Measurements from ENCODE around the gene NFX1. TPM values are rescaled to one million over a fixed set of nuclear protein-coding genes. Genes with fewer than 3 reads are reported as not detected.
A peak's percentile ranks its signal among the peaks of the same experiment; 100 is the strongest.

The NFX1 gene
- polyA plus RNA-seq, 3 donors = 4.3 to 26.3 (median 8.1) TPM

GRCh38 chr9:33366979-33367480, 76.7 kb downstream of the NFX1 start:
- no peak for TF ChIP-seq CTCF (IDR thresholded peaks at IDR 0.05)
- Mint-ChIP-seq H3K4me3 (no peak overlapping the region), H3K9me3 (no peaks in the 10 kb centered on the region), H3K4me1 (no peaks in the 10 kb centered on the region), H3K27me3 (ENCODE audit: low read depth in 3 of 3) (peaks cover 0 to 2% (median 0%) of the 10 kb centered on the region in 3 donors), H3K36me3 (peaks cover 84 to 94% of the 10 kb centered on the region in 2 donors), H3K27ac (peak overlapping the region in 1 of 7 donors; percentile 66)
- no peaks in the 10 kb centered on the region for H3K9me3 ChIP-seq (replicated peaks in 1 of 2; ENCODE audit: control insufficient read depth in 1 of 2, insufficient read depth in 1 of 2, low read length in 2 of 2)
- intact Hi-C loops (cut with micrococcal nuclease) = no loop called here
- no peak overlapping the region for H3K27ac ChIP-seq (ENCODE audit: low read depth in 1 of 2, low read length in 2 of 2)
- no peak overlapping the region for H3K4me3 ChIP-seq (replicated peaks in 1 of 3; ENCODE audit: low read depth in 2 of 3, low read length in 3 of 3)
- peaks cover 77 to 87% of the 10 kb centered on the region in 2 donors for H3K36me3 ChIP-seq (replicated peaks in 1 of 2; ENCODE audit: control insufficient read depth in 1 of 2, insufficient read depth in 2 of 2, low read length in 2 of 2)
- DNase-seq = no peak
- H2AFZ ChIP-seq (ENCODE audit: insufficient read depth, low read depth, low read length, poor library complexity, severe bottlenecking) = no peak overlapping the region
- no peaks in the 10 kb centered on the region for H3K4me1 ChIP-seq (ENCODE audit: control insufficient read depth in 1 of 2, insufficient read depth in 2 of 2, low read length in 2 of 2)
- no peaks in the 10 kb centered on the region for H4K20me1 ChIP-seq (ENCODE audit: insufficient read depth, low read length)
- H3K27me3 ChIP-seq (ENCODE audit: control insufficient read depth in 2 of 2, insufficient read depth in 2 of 2, low read length in 2 of 2) = no peaks in the 10 kb centered on the region
- WGBS (ENCODE audit: insufficient coverage) = 100% methylated on average over 2 of the region's 2 CpGs
- H3K9ac ChIP-seq (ENCODE audit: insufficient read depth, low read length, poor library complexity, severe bottlenecking) = no peak overlapping the region
- H3K79me2 ChIP-seq (ENCODE audit: insufficient read depth, low read length) = no peaks in the 10 kb centered on the region
- no peak overlapping the region for H3K4me2 ChIP-seq (replicated peaks; ENCODE audit: extremely low read depth, low read length, poor library complexity, severe bottlenecking)

GRCh38 chr9:33372900-33373299, 82.6 kb downstream of the NFX1 start:
- Histone ChIP-seq H3K9me3 (replicated peaks in 1 of 2; ENCODE audit: control insufficient read depth in 1 of 2, insufficient read depth in 1 of 2, low read length in 2 of 2) (no peaks in the 10 kb centered on the region), H3K27ac (ENCODE audit: low read depth in 1 of 2, low read length in 2 of 2) (no peak overlapping the region), H2AFZ (ENCODE audit: insufficient read depth, low read depth, low read length, poor library complexity, severe bottlenecking) (no peak overlapping the region), H3K36me3 (replicated peaks in 1 of 2; ENCODE audit: control insufficient read depth in 1 of 2, insufficient read depth in 2 of 2, low read length in 2 of 2) (peaks cover 40 to 53% of the 10 kb centered on the region in 2 donors), H3K4me1 (ENCODE audit: control insufficient read depth in 1 of 2, insufficient read depth in 2 of 2, low read length in 2 of 2) (peaks cover 5 to 8% of the 10 kb centered on the region in 2 donors), H3K4me3 (replicated peaks in 1 of 3; ENCODE audit: low read depth in 2 of 3, low read length in 3 of 3) (no peak overlapping the region), H3K79me2 (ENCODE audit: insufficient read depth, low read length) (no peaks in the 10 kb centered on the region), H3K9ac (ENCODE audit: insufficient read depth, low read length, poor library complexity, severe bottlenecking) (no peak overlapping the region), H3K27me3 (ENCODE audit: control insufficient read depth in 2 of 2, insufficient read depth in 2 of 2, low read length in 2 of 2) (no peaks in the 10 kb centered on the region), H3K4me2 (replicated peaks; ENCODE audit: extremely low read depth, low read length, poor library complexity, severe bottlenecking) (no peak overlapping the region), H4K20me1 (ENCODE audit: insufficient read depth, low read length) (no peaks in the 10 kb centered on the region)
- no peak overlapping the region for H3K4me3 Mint-ChIP-seq
- H3K27me3 Mint-ChIP-seq (ENCODE audit: low read depth in 3 of 3) = peaks cover 0 to 3% (median 0%) of the 10 kb centered on the region in 3 donors
- peak overlapping the region in 1 of 7 donors; percentile 81 for H3K27ac Mint-ChIP-seq
- H3K9me3 Mint-ChIP-seq = no peaks in the 10 kb centered on the region
- intact Hi-C loops (cut with micrococcal nuclease) = no loop called here
- H3K36me3 Mint-ChIP-seq = peaks cover 42 to 47% of the 10 kb centered on the region in 2 donors
- no peak for DNase-seq
- WGBS (ENCODE audit: insufficient coverage) = 93% methylated on average over 3 of the region's 4 CpGs
- H3K4me1 Mint-ChIP-seq = peaks cover 20% of the 10 kb centered on the region
- TF ChIP-seq CTCF (IDR thresholded peaks at IDR 0.05) = no peak

Data from CD14-positive monocyte (primary cell).